Measurements from ENCODE around the gene SND1.

Gene SND1

DNA sequence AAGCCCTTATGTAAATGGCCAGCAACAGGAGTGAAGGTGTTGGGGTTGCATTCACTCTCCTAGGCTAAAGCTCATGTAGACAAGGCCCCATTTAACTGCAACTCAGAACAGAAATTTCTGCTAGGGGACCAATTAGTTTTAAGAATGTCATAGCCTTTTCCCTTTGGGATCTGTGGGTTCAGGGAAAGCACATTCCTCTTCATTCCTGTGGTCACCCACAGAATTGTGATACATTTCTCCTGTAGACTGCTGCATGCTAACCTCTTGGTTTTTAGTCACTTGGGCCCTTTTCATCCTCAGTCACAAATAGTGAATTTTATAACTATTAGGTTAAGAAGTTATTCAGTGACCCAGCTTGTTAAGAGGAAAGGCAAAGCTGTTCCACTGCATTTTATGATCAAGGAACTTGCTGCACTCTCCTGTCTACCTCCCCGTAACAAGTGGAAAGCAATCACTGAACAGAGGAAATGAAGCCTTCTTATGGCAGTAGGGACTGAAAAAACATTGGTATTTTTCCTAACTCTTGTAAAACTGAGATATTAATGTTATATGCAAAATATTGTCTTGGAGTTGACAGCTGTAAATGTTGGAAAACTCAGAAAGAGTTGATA, 124.9 kb downstream of the SND1 start:
- H3K27ac ChIP-seq (ENCODE audit: low read depth, low read length) = no peak overlapping the region
- no peaks in the 10 kb centered on the region for H3K36me3 ChIP-seq (ENCODE audit: insufficient read depth, low read length)
- H3K27me3 ChIP-seq (ENCODE audit: control insufficient read depth in 1 of 2, insufficient read depth in 2 of 2, low read length in 2 of 2) = no peaks in the 10 kb centered on the region
- H3K4me1 ChIP-seq (ENCODE audit: insufficient read depth, low read length) = peaks cover 9% of the 10 kb centered on the region
- no peak overlapping the region for H3K9ac ChIP-seq (ENCODE audit: low read length)
- H3K9me3 ChIP-seq (ENCODE audit: low read length) = no peaks in the 10 kb centered on the region
- H3K4me3 ChIP-seq (ENCODE audit: low read depth in 1 of 2, low read length in 2 of 2) = no peak overlapping the region

DNA sequence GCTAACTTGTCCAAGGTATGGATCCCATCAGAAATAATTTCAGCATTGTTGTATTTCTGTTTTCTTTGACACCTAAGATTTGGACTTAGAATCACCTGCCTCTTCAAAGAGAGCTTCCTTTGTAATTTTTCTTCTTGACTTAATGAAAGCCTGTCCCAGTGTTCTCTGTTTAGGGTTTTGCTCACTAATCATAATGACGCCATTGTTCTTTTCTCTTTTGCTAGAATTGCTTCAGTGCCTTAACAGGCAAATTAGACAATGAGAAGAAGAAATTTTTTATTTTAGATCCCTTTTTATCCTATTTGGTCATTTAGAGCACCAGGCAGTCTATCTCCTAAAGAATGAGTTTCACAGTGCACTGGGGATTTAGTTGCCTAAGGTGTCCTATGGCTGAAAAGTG, 128.5 kb downstream of the SND1 start:
- H3K27ac ChIP-seq (ENCODE audit: low read depth, low read length) = no peak overlapping the region
- H3K27me3 ChIP-seq (ENCODE audit: control insufficient read depth in 1 of 2, insufficient read depth in 2 of 2, low read length in 2 of 2) = no peaks in the 10 kb centered on the region
- H3K4me3 ChIP-seq (ENCODE audit: low read depth in 1 of 2, low read length in 2 of 2) = no peak overlapping the region
- H3K9me3 ChIP-seq (ENCODE audit: low read length) = no peaks in the 10 kb centered on the region
- no peaks in the 10 kb centered on the region for H3K36me3 ChIP-seq (ENCODE audit: insufficient read depth, low read length)
- no peak overlapping the region for H3K9ac ChIP-seq (ENCODE audit: low read length)
- H3K4me1 ChIP-seq (ENCODE audit: insufficient read depth, low read length) = peaks cover 19% of the 10 kb centered on the region

DNA sequence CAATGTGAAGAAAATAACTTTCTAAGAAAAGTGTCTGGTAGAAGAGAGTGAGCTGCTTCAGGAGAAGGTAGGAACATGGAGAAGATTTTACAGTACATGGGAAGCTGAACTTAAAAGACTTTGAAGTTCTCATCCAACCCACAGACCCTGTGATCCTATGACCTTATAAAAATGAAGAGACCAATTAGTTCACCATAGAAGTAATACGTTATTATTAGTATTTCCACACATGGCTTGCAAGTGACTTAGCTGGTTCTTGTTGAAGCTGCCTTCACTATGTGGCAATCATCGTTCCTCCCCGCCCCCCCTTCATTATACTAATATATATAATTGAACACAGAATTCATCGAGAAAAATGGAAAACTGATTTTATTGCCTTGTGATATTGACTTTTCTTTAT, 129.1 kb downstream of the SND1 start:
- Histone ChIP-seq H3K27me3 (ENCODE audit: control insufficient read depth in 1 of 2, insufficient read depth in 2 of 2, low read length in 2 of 2) (no peaks in the 10 kb centered on the region), H3K4me1 (ENCODE audit: insufficient read depth, low read length) (peaks cover 19% of the 10 kb centered on the region), H3K9ac (ENCODE audit: low read length) (no peak overlapping the region), H3K9me3 (ENCODE audit: low read length) (no peaks in the 10 kb centered on the region), H3K4me3 (ENCODE audit: low read depth in 1 of 2, low read length in 2 of 2) (no peak overlapping the region), H3K36me3 (ENCODE audit: insufficient read depth, low read length) (no peaks in the 10 kb centered on the region), H3K27ac (ENCODE audit: low read depth, low read length) (no peak overlapping the region)

DNA sequence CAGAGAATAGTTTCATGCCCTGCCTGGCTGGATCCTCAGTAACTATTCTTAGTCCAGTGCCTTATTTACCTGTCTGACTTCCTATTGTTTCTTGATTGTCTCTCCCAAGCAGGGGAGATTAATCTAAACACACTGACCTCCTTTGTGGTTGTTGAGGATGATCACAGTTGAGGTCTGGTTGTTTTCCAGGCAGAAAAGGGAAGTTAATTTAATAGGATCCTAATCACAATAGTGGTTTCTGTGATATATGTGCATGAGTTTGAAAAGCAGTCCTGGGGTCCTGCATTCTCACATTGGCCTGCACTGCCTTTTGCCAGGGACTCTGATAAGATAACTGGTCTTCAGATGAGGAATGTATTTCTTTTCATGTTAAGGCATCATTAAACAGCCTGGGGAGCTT, 130.1 kb downstream of the SND1 start:
- Histone ChIP-seq H3K36me3 (ENCODE audit: insufficient read depth, low read length) (no peaks in the 10 kb centered on the region), H3K27ac (ENCODE audit: low read depth, low read length) (no peak overlapping the region), H3K27me3 (ENCODE audit: control insufficient read depth in 1 of 2, insufficient read depth in 2 of 2, low read length in 2 of 2) (no peaks in the 10 kb centered on the region), H3K4me1 (ENCODE audit: insufficient read depth, low read length) (peaks cover 19% of the 10 kb centered on the region), H3K9ac (ENCODE audit: low read length) (no peak overlapping the region), H3K4me3 (ENCODE audit: low read depth in 1 of 2, low read length in 2 of 2) (no peak overlapping the region), H3K9me3 (ENCODE audit: low read length) (no peaks in the 10 kb centered on the region)

DNA sequence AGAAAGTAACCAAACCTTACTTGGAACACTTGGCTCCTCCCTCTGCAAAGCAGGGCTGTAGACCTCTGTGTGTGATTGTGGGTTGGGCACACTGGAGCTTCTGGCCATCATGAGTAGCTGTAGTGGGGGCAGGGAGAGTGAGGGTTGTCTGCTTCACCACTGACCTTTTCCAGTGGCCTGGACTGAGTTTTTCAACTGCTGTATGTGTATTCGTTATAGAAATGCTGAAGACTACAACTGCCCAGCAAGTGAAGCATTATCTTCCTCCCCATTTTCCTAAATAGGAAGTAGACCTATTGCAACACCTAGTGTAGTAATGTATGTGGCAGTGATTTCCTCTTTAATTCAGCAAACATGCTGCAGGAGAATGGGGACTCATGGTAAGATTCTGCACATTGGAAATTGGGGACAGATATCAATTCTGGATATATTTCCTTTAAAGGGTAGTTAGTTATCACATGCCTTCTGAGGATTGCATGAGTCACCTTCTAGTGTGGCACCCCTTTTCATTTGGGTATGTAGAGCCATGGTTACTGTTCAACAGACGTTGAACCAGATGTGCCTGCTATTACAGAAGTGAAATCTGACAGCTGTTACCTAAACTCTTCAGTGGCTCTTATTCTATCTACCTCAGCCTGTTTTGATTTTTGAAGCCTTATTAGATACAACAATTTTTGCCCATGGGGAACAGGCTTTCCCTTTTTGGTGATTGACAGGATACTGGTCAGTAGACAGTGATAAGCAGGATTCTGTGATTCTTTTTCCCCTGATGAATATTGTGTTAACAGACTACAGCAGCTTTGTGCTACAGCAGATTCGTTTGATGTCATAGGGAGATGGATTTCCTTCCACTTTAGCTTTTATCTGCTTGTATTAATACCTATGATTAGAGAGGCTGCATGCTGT, 130.9 kb downstream of the SND1 start:
- no peaks in the 10 kb centered on the region for H3K36me3 ChIP-seq (ENCODE audit: insufficient read depth, low read length)
- H3K4me1 ChIP-seq (ENCODE audit: insufficient read depth, low read length) = peaks cover 19% of the 10 kb centered on the region
- H3K9ac ChIP-seq (ENCODE audit: low read length) = no peak overlapping the region
- no peak overlapping the region for H3K27ac ChIP-seq (ENCODE audit: low read depth, low read length)
- H3K4me3 ChIP-seq (ENCODE audit: low read depth in 1 of 2, low read length in 2 of 2) = no peak overlapping the region
- H3K9me3 ChIP-seq (ENCODE audit: low read length) = no peaks in the 10 kb centered on the region
- no peaks in the 10 kb centered on the region for H3K27me3 ChIP-seq (ENCODE audit: control insufficient read depth in 1 of 2, insufficient read depth in 2 of 2, low read length in 2 of 2)

DNA sequence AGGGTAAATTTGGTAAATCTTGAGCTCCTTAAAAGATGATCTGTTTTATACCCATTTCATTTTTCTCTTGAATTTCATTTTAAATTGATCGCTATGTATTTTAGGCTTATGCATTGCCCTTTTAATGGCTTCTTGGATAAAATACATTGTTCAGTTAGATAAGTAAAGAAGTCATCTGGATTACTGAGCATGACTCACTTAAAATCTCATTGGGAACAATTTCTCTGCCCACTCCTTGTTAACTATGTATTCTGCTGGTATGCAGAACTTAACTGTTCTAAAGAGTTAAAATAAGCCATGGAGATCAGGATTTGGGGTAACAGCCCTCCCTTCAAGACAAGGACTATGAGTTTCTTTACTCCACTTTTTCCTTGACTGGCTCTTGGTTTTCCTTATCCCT, 134.2 kb downstream of the SND1 start:
- H3K27me3 ChIP-seq (ENCODE audit: control insufficient read depth in 1 of 2, insufficient read depth in 2 of 2, low read length in 2 of 2) = no peaks in the 10 kb centered on the region
- H3K9ac ChIP-seq (ENCODE audit: low read length) = no peak overlapping the region
- H3K9me3 ChIP-seq (ENCODE audit: low read length) = no peaks in the 10 kb centered on the region
- H3K36me3 ChIP-seq (ENCODE audit: insufficient read depth, low read length) = no peaks in the 10 kb centered on the region
- no peak overlapping the region for H3K4me3 ChIP-seq (ENCODE audit: low read depth in 1 of 2, low read length in 2 of 2)
- H3K4me1 ChIP-seq (ENCODE audit: insufficient read depth, low read length) = peaks cover 10% of the 10 kb centered on the region
- no peak overlapping the region for H3K27ac ChIP-seq (ENCODE audit: low read depth, low read length)

DNA sequence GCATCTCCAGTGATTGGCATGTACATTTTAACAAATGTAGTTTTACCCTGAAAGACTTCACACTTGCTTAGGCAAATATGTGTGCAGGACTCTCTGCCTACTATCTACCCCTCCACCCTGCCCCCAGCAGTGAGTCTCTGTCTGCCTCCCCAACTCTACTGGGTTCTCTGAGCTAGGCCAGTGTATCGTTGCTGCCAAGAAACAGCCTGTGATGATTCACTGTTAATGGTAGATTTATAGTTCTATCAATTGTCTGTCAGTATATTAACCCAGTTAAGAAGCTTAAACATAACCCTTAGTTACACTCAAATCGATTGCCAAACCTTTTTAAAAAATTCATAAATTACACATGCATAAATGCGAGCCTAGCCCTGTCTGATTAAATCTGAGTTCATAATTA, 137.0 kb downstream of the SND1 start:
- no peaks in the 10 kb centered on the region for H3K9me3 ChIP-seq (ENCODE audit: low read length)
- no peak overlapping the region for H3K9ac ChIP-seq (ENCODE audit: low read length)
- H3K4me1 ChIP-seq (ENCODE audit: insufficient read depth, low read length) = no peaks in the 10 kb centered on the region
- H3K36me3 ChIP-seq (ENCODE audit: insufficient read depth, low read length) = no peaks in the 10 kb centered on the region
- H3K27ac ChIP-seq (ENCODE audit: low read depth, low read length) = no peak overlapping the region
- no peaks in the 10 kb centered on the region for H3K27me3 ChIP-seq (ENCODE audit: control insufficient read depth in 1 of 2, insufficient read depth in 2 of 2, low read length in 2 of 2)
- H3K4me3 ChIP-seq (ENCODE audit: low read depth in 1 of 2, low read length in 2 of 2) = no peak overlapping the region

DNA sequence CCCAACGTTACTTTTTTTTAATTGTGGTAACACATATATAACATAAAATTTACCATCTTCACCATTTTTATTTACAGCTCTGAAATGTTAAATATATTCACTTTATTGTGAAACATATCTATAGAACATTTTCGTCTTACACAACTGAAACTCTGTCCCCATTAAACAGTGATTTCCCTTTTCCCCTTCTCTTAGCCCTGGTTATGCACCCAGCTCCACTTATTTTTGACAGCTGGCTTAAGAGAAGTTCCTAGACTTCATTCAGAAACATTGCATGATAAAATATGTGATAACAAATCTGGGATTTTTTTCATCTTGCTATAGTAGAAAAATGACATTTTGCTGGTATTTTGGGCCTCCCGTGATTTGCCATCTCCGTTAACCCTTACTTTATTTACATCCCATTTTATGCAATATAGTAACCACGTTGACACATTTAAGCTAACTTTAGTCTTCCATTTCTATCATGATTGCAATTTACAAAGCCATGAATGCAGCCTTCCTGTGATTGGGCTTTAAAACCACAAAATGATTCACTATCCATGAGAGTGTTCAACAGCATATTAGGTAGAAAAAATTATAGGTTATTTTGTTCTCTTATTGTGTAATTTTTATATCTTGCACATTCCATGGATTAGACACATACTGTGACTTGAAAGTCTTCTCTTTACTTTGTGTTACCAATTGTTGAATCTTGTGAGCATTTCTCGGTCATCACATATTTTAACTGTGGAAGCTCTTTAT, 139.6 kb downstream of the SND1 start:
- H3K4me3 ChIP-seq (ENCODE audit: low read depth in 1 of 2, low read length in 2 of 2) = no peak overlapping the region
- H3K9ac ChIP-seq (ENCODE audit: low read length) = no peak overlapping the region
- peaks cover 6% of the 10 kb centered on the region for H3K4me1 ChIP-seq (ENCODE audit: insufficient read depth, low read length)
- H3K9me3 ChIP-seq (ENCODE audit: low read length) = no peaks in the 10 kb centered on the region
- no peaks in the 10 kb centered on the region for H3K36me3 ChIP-seq (ENCODE audit: insufficient read depth, low read length)
- H3K27ac ChIP-seq (ENCODE audit: low read depth, low read length) = no peak overlapping the region
- H3K27me3 ChIP-seq (ENCODE audit: control insufficient read depth in 1 of 2, insufficient read depth in 2 of 2, low read length in 2 of 2) = no peaks in the 10 kb centered on the region

DNA sequence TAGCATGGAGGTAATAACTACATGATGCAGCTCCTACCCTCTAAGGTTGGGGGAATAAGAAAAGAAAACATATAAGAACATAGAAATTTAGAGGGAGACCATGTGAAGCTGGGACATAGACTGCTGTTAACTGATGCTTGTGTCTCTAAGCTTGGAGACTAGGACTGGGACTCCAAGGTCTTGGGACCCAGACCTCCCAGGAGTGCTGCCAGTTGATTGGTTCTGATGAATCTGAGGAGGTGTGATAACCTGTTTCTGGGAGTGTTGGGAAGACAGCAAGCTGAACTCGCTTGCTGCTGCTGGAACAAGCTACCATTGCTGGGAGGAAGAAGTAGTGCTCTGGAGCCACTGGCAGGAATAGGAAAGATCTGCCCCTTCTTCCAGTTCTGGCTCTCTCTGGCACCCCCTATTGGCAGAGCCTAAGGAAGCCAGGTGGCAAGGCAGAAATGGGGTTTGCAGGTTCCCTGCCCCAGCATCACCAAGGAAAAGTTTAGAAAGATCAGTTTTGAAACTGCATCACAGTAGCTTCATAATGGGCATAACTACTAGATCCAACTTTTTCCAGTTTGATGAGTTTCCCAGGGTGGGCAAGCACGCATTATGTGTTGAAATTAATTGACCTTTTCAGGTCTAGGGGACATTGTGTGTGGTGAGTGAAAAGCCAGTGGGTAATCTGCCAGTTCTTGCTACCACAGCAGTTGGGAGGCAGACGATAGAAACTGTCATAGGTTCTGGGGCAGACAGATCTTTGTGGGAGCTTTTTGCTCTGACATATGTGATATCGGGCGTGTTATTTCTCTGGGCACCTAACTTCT, 140.7 kb downstream of the SND1 start:
- Histone ChIP-seq H3K9ac (ENCODE audit: low read length) (no peak overlapping the region), H3K9me3 (ENCODE audit: low read length) (no peaks in the 10 kb centered on the region), H3K4me3 (ENCODE audit: low read depth in 1 of 2, low read length in 2 of 2) (no peak overlapping the region), H3K27ac (ENCODE audit: low read depth, low read length) (no peak overlapping the region), H3K27me3 (ENCODE audit: control insufficient read depth in 1 of 2, insufficient read depth in 2 of 2, low read length in 2 of 2) (no peaks in the 10 kb centered on the region), H3K36me3 (ENCODE audit: insufficient read depth, low read length) (no peaks in the 10 kb centered on the region), H3K4me1 (ENCODE audit: insufficient read depth, low read length) (peaks cover 9% of the 10 kb centered on the region)

DNA sequence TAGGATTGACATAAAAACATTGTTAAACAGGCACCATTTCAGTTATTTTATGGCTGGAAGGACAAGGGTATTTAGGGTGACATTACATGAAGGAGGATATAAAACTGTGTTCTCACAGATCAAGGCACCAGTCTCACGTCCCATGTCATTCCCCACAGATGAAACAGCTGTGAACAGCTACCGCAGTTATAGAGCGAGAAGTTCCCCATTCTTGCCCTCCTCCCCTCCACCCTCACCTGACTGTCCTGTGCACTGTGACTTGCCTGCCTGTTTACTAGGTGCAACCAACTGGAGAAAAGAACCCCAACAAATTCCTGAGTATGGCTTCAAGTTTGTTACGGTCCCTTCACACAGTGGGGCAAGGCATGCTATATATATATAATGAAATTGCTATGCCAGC, 141.6 kb downstream of the SND1 start:
- H3K9ac ChIP-seq (ENCODE audit: low read length) = no peak overlapping the region
- no peaks in the 10 kb centered on the region for H3K9me3 ChIP-seq (ENCODE audit: low read length)
- no peak overlapping the region for H3K4me3 ChIP-seq (ENCODE audit: low read depth in 1 of 2, low read length in 2 of 2)
- H3K27me3 ChIP-seq (ENCODE audit: control insufficient read depth in 1 of 2, insufficient read depth in 2 of 2, low read length in 2 of 2) = no peaks in the 10 kb centered on the region
- no peak overlapping the region for H3K27ac ChIP-seq (ENCODE audit: low read depth, low read length)
- peaks cover 17% of the 10 kb centered on the region for H3K4me1 ChIP-seq (ENCODE audit: insufficient read depth, low read length)
- no peaks in the 10 kb centered on the region for H3K36me3 ChIP-seq (ENCODE audit: insufficient read depth, low read length)

DNA sequence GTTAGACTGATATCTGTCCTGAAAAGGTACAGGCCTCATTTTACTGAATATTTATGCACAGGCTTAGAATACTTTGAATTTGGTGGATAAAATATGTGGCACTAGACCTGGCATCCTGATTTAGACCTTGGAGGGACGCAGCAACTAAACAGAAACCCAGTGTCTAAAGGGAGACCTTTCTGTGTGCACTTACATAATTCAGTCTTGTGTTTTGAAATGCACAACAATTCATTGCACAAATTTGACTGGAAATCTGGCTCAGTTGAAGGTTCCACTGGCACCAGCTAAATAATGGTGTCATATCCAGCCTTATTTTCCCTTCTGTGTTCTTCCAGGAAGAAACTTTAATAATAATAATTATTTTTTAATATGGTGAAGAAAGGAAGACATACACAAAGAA, 142.1 kb downstream of the SND1 start:
- Histone ChIP-seq H3K9me3 (ENCODE audit: low read length) (no peaks in the 10 kb centered on the region), H3K27ac (ENCODE audit: low read depth, low read length) (no peak overlapping the region), H3K9ac (ENCODE audit: low read length) (no peak overlapping the region), H3K4me1 (ENCODE audit: insufficient read depth, low read length) (peaks cover 23% of the 10 kb centered on the region), H3K4me3 (ENCODE audit: low read depth in 1 of 2, low read length in 2 of 2) (no peak overlapping the region), H3K27me3 (ENCODE audit: control insufficient read depth in 1 of 2, insufficient read depth in 2 of 2, low read length in 2 of 2) (no peaks in the 10 kb centered on the region), H3K36me3 (ENCODE audit: insufficient read depth, low read length) (no peaks in the 10 kb centered on the region)

Data from muscle layer of colon (tissue), 2 donors.